ENCODE measurements around the gene ENC1.

DNA sequence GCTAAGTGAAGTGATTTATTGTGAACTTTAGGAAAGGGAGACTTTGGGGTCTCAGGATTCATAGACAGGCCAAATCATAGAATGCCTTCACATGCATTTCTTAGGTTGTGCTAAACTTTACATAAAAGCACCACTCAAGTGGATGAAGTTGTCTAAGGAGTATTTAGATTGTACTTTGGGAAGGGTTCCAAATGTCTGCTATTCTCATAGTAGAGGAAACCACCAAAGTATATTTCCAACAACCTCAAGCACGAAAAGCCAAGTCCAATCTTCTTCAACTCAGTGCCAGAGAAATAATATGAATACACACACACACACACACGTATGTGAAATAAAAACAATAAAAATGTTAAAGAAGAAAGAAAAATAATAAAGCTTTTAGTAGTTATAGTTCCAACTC is 41.8 kb downstream of the ENC1 start:
- TF ChIP-seq CTCF (IDR thresholded peaks at IDR 0.05; ENCODE audit: insufficient read depth, low read length, poor library complexity, severe bottlenecking) (no peak), EZH2phosphoT487 (conservative IDR thresholded peaks at IDR 0.05; ENCODE audit: low read length) (no peak)
